Measurements from ENCODE around the gene ADCY10.

ADCY10 gene

GRCh38 chr1:167927046-167927754 lies 13.3 kb upstream of the ADCY10 start:
- no peak for DNase-seq (ENCODE audit: low spot score)

GRCh38 chr1:167926486-167926997 lies 12.6 kb upstream of the ADCY10 start:
- DNase-seq (ENCODE audit: low spot score): no peak

GRCh38 chr1:167924543-167925231 lies 10.8 kb upstream of the ADCY10 start:
- DNase-seq (ENCODE audit: low spot score): no peak

GRCh38 chr1:167924102-167924501 lies 10.2 kb upstream of the ADCY10 start:
- no peak for DNase-seq (ENCODE audit: low spot score)

GRCh38 chr1:167923324-167924056 lies 9.6 kb upstream of the ADCY10 start:
- DNase-seq (ENCODE audit: low spot score): no peak

GRCh38 chr1:167922611-167923074 lies 8.7 kb upstream of the ADCY10 start:
- no peak for DNase-seq (ENCODE audit: low spot score)

GRCh38 chr1:167922023-167922422 lies 8.1 kb upstream of the ADCY10 start:
- DNase-seq (ENCODE audit: low spot score): no peak

- DNase-seq (ENCODE audit: low spot score): no peak
Observed at GRCh38 chr1:167916766-167917511, 3.0 kb upstream of the ADCY10 start.

- no peak for DNase-seq (ENCODE audit: low spot score)
Observed at GRCh38 chr1:167915569-167915968, 1.6 kb upstream of the ADCY10 start.

- DNase-seq (ENCODE audit: low spot score): no peak
Observed at GRCh38 chr1:167912294-167912693, 1.6 kb downstream of the ADCY10 start.

- DNase-seq (ENCODE audit: low spot score): no peak
Observed at GRCh38 chr1:167911413-167911812, 2.5 kb downstream of the ADCY10 start.

GRCh38 chr1:167910530-167910929 lies 3.4 kb downstream of the ADCY10 start:
- DNase-seq (ENCODE audit: low spot score): no peak

- no peak for DNase-seq (ENCODE audit: low spot score)
Observed at GRCh38 chr1:167909691-167910180, 4.2 kb downstream of the ADCY10 start.

GRCh38 chr1:167905671-167906070 lies 8.3 kb downstream of the ADCY10 start:
- DNase-seq (ENCODE audit: low spot score): no peak

- no peak for DNase-seq (ENCODE audit: low spot score)
Observed at GRCh38 chr1:167905182-167905581, 8.8 kb downstream of the ADCY10 start.

GRCh38 chr1:167904652-167905130 lies 9.2 kb downstream of the ADCY10 start:
- peak; percentile 20 for DNase-seq (ENCODE audit: low spot score)

- DNase-seq (ENCODE audit: low spot score): no peak
Observed at GRCh38 chr1:167900907-167901306, 13.0 kb downstream of the ADCY10 start.

GRCh38 chr1:167899253-167899681 lies 14.7 kb downstream of the ADCY10 start:
- DNase-seq (ENCODE audit: low spot score): no peak

- DNase-seq (ENCODE audit: low spot score): no peak
Observed at GRCh38 chr1:167898578-167899222, 15.2 kb downstream of the ADCY10 start.

GRCh38 chr1:167893798-167894197 lies 20.1 kb downstream of the ADCY10 start:
- no peak for DNase-seq (ENCODE audit: low spot score)

GRCh38 chr1:167890400-167890799 lies 23.5 kb downstream of the ADCY10 start:
- DNase-seq (ENCODE audit: low spot score): no peak
